Upper lobe of left lung (tissue), 6 donors: ENCODE data around the gene NDUFB5. TPM values are rescaled to one million over a fixed set of nuclear protein-coding genes. Genes with fewer than 3 reads are reported as not detected.

Experiments
- ATAC-seq, 2 donors: fragments of 200-7000 bp; cut with Tn5 transposase; one replicate each; pipeline ENCODE4 v1.9.1; 2022; ENCODE audit warnings: mild to moderate bottlenecking in 2 of 2, moderate library complexity in 2 of 2; ENCODE audit not compliant: low FRiP score in 2 of 2
- DNase-seq, 2 donors: peaks; one replicate each; pipeline ENCODE4 v3.0.0-alpha.2; 2019 to 2020
- H3K27ac ChIP-seq, 4 donors: fragments of 200-600 bp; sonication (generic); one replicate each; pipeline ENCODE4 v1.5.1; 2016 to 2019
- H3K27me3 ChIP-seq, 4 donors: fragments of 200-600 bp; sonication (generic); one replicate each; pipeline ENCODE4 v1.5.1; 2017 to 2019
- H3K36me3 ChIP-seq, 4 donors: fragments of 200-600 bp; sonication (generic); one replicate each; pipeline ENCODE4 v1.5.1; 2016 to 2019
- H3K4me1 ChIP-seq, 4 donors: fragments of 200-600 bp; sonication (generic); one replicate each; pipeline ENCODE4 v1.5.1; 2018 to 2019
- H3K4me3 ChIP-seq, 4 donors: fragments of 200-600 bp; sonication (generic); one replicate each; pipeline ENCODE4 v1.5.1; 2017 to 2019; ENCODE audit warnings: mild to moderate bottlenecking in 2 of 4, moderate library complexity in 1 of 4
- H3K9me3 ChIP-seq, 4 donors: fragments of 200-600 bp; sonication (generic); one replicate each; pipeline ENCODE4 v1.5.1; 2018 to 2019
- CTCF ChIP-seq, 6 experiments: fragments of 450-650 bp in 4 of 6; fragments of 200-600 bp in 2 of 6; sonication (generic) in 2 of 6; IDR thresholded peaks; one replicate each; pipeline ENCODE4 v1.5.1; 2016 to 2019; ENCODE audit warnings: antibody characterized with exemption in 6 of 6
- EP300 ChIP-seq, 4 donors: sonication (generic); formaldehyde crosslinking; IDR thresholded peaks; one replicate each; pipeline ENCODE4 v1.5.1; 2017; ENCODE audit warnings: antibody characterized with exemption in 4 of 4, control low read depth in 2 of 4
- POLR2A ChIP-seq, 4 donors: fragments of 450-650 bp; IDR thresholded peaks; one replicate each; pipeline ENCODE4 v1.5.1; 2016 to 2017; ENCODE audit warnings: antibody characterized with exemption in 4 of 4, mild to moderate bottlenecking in 2 of 4
- POLR2AphosphoS5 ChIP-seq, 2 donors: sonication (generic); formaldehyde crosslinking; IDR thresholded peaks; one replicate each; pipeline ENCODE4 v1.5.1; 2017; ENCODE audit warnings: antibody characterized with exemption in 2 of 2
- WGBS, 2 donors: methylation state at CpG; one replicate each; pipeline ENCODE4 v1.1.5; 2017 to 2018; 5-methylcytosine and 5-hydroxymethylcytosine counted together
- total RNA-seq, 6 donors: library from RNA; depleted of rRNA in 4 of 6; stranded (reverse); fragments of >200 nt in 4 of 6; gene quantifications; one replicate each; pipeline versions ENCODE4 v1.1.0 to v1.2.1, GENCODE V29; 2016 to 2021
- donor health status: DM: no; HTN: no; CAD: no; lungs with moderate emphysema.
- donor health status: DM: no; HTN: yes; CAD: no; lungs with severe emphysema.

Gene NDUFB5
- total RNA-seq = 10 to 100 TPM; 32.6 to 92.2 (median 62.3) TPM

- peaks cover 9 to 33% (median 21%) of the 10 kb centered on the region in 4 donors for H3K36me3 ChIP-seq
- H3K4me3 ChIP-seq = peak within 1 kb of the TSS; percentile 73 to 88 (median 80)
- peak in 1 of 4 donors; percentile 4 for TF ChIP-seq EP300 (IDR thresholded peaks at IDR 0.05)
- TF ChIP-seq POLR2AphosphoS5 (IDR thresholded peaks at IDR 0.05) = peak; percentile 87 to 95
- TF ChIP-seq CTCF (IDR thresholded peaks at IDR 0.05) = no peak
- TF ChIP-seq POLR2A (IDR thresholded peaks at IDR 0.05) = peak in 3 of 4 donors; percentile 53 to 88 (median 74)
- H3K9me3 ChIP-seq = no peaks in the 10 kb centered on the region
- WGBS, 2 donors = 1% methylated on average over 41 to 45 of the region's 45 CpGs
- peak within 1 kb of the TSS; percentile 87 to 95 (median 93) for H3K27ac ChIP-seq
- DNase-seq (peak; percentile 86 to 95), ATAC-seq (peak; percentile 99 to 100)
- H3K4me1 ChIP-seq = peaks cover 21 to 33% (median 29%) of the 10 kb centered on the region in 4 donors
- H3K27me3 ChIP-seq = no peaks in the 10 kb centered on the region
These were observed at the start of gene NDUFB5, which contains the start of gene MRPL47 for GRCh38 chr3:179604321-179605078. NDUFB5 (plus strand) TSS chr3:179604794; CDS start chr3:179604816, 22 bp downstream. MRPL47 (minus strand) TSS chr3:179604638; CDS start chr3:179604624, 14 bp downstream.

- Histone ChIP-seq H3K27me3 (no peaks in the 10 kb centered on the region), H3K36me3 (no peaks in the 10 kb centered on the region), H3K27ac (no peak overlapping the region), H3K4me3 (no peak overlapping the region), H3K9me3 (no peaks in the 10 kb centered on the region), H3K4me1 (peaks cover 4 to 16% (median 8%) of the 10 kb centered on the region in 4 donors)
- TF ChIP-seq POLR2A (IDR thresholded peaks at IDR 0.05) (no peak), CTCF (IDR thresholded peaks at IDR 0.05) (peak; percentile 50 to 83 (median 74))
- DNase-seq = peak in 1 of 2 donors; percentile 54
- ATAC-seq = no peak
- 4 to 7% methylated on average over 3 of the region's 3 CpGs for WGBS, 2 donors
These were observed 45.7 kb upstream of the NDUFB5 start for GRCh38 chr3:179558742-179559364.

DNA sequence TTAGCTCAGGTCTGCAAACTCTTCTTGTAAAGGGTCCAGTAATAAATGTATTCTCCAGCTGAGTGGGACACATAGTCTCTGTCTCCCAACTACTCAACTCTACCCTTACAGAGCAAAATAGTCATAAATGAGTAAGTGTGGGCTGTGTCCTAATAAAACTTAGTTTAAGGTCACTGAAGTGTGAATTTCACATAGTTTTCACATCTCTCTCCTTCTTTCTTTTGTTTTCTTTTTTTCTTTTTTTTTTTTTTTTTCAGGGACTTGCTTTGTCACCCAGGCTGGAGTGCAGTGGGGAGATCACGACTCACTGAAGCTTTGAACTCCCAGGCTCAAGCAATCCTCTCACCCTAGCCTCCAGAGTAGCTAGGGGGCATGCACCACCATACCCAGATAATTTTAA, 43.8 kb upstream of the NDUFB5 start:
- 95 to 100% methylated on average over 1 of the region's 1 CpG for WGBS, 2 donors
- TF ChIP-seq POLR2A (IDR thresholded peaks at IDR 0.05) = no peak
- no peak for TF ChIP-seq EP300 (IDR thresholded peaks at IDR 0.05)
- no peak for TF ChIP-seq CTCF (IDR thresholded peaks at IDR 0.05)
- no peak for TF ChIP-seq POLR2AphosphoS5 (IDR thresholded peaks at IDR 0.05)
- no peak for ATAC-seq

DNA sequence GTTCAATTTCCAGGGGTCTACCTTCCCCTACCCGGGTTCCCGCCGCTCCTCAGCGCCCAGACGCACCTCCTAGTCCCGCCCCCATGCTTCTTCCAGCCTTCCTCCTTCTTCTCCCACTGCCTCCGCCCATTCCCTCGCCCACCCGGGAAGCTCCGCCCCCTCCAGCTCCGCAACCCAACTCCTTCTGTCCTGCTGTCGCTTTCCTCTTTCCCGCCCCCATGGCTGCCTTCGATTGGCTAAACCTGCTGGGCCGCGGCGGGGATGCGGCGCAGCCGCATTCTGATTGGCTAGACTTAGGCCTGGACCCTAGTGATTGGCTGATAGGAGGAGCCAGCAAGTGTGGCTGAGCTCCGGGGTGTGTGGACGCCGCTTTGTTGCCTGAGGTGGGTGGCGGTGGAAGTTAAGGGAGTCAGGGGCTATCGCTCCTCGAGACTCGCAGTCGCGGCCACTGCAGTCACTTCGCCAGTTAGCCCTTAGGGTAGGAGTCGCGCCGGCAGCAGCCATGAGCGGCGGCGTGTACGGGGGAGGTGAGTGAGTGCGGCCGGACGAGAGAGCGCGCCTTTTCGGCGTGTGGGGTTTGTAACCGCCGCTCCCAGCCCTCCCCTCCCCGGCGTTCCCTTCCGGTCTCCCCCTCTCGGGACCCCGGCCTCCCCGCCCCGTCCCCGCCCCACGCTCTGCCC, 41.9 kb upstream of the NDUFB5 start, which contains the start of gene ACTL6A:
Gene ACTL6A (plus strand): TSS at position 336 of the 680 bp plus-strand sequence. CDS start 167 bp downstream, at position 503.
- Histone ChIP-seq H3K4me3 (peak within 1 kb of the TSS; percentile 92 to 96 (median 94)), H3K27me3 (no peaks in the 10 kb centered on the region), H3K9me3 (no peaks in the 10 kb centered on the region), H3K4me1 (peaks cover 9 to 26% (median 16%) of the 10 kb centered on the region in 4 donors), H3K36me3 (no peaks in the 10 kb centered on the region), H3K27ac (peak within 1 kb of the TSS; percentile 86 to 92 (median 88))
- peak; percentile 98 to 99 for DNase-seq
- TF ChIP-seq POLR2AphosphoS5 (IDR thresholded peaks at IDR 0.05) = peak; percentile 71 to 78
- TF ChIP-seq EP300 (IDR thresholded peaks at IDR 0.05) = no peak
- peak in 2 of 4 donors; percentile 30 to 72 for TF ChIP-seq POLR2A (IDR thresholded peaks at IDR 0.05)
- no peak for TF ChIP-seq CTCF (IDR thresholded peaks at IDR 0.05)
- WGBS, 2 donors = 0 to 1% methylated on average over 44 to 51 of the region's 55 CpGs
- ATAC-seq = peak; percentile 99

More for the DNA sequence above, 43.8 kb upstream of the NDUFB5 start:
- H3K27ac ChIP-seq = no peak overlapping the region
- no peak overlapping the region for H3K4me3 ChIP-seq
- no peaks in the 10 kb centered on the region for H3K27me3 ChIP-seq
- H3K4me1 ChIP-seq = peaks cover 9 to 26% (median 16%) of the 10 kb centered on the region in 4 donors
- H3K9me3 ChIP-seq = no peaks in the 10 kb centered on the region
- no peak for DNase-seq
- no peaks in the 10 kb centered on the region for H3K36me3 ChIP-seq
